CD4-positive, alpha-beta memory T cell (primary cell): ENCODE data around the gene TSG101. TPM values are rescaled to one million over a fixed set of nuclear protein-coding genes. Genes with fewer than 3 reads are reported as not detected.

Experiments
- CTCF ChIA-PET: fragments of 350-600 bp; sonication (Branson Sonifier 250); formaldehyde crosslinking; loops from one replicate; lab custom pipeline; 2021; ENCODE audit warnings: inconsistent platforms; ENCODE audit not compliant: partially characterized antibody; lab: Charles Lee
- POLR2A ChIA-PET: fragments of 350-600 bp; sonication (Branson Sonifier 250); formaldehyde crosslinking; loops from one replicate; lab custom pipeline; 2021; ENCODE audit not compliant: partially characterized antibody; lab: Charles Lee
- DNase-seq, 5 donors: peaks; one replicate each; pipeline versions ENCODE4 v3.0.0 to v3.0.0-alpha.2; 2020 to 2022; ENCODE audit warnings: mixed read lengths in 1 of 5
- H3K27ac ChIP-seq: one replicate; pipeline ENCODE4 v1.7.0; 2013; ENCODE audit warnings: low read depth, low read length
- H3K27me3 ChIP-seq: 2 replicates; pipeline ENCODE4 v1.7.0; 2013; ENCODE audit warnings: mild to moderate bottlenecking, low read length, moderate library complexity; ENCODE audit not compliant: insufficient read depth
- H3K36me3 ChIP-seq: 2 replicates; pipeline ENCODE4 v1.7.0; 2013; ENCODE audit warnings: mild to moderate bottlenecking, low read length, moderate library complexity; ENCODE audit not compliant: insufficient read depth
- H3K4me1 ChIP-seq: 2 replicates; pipeline ENCODE4 v1.7.0; 2013; ENCODE audit warnings: mild to moderate bottlenecking, low read length, moderate library complexity; ENCODE audit not compliant: insufficient read depth
- H3K4me3 ChIP-seq, 2 donors: one replicate each; pipeline ENCODE4 v1.7.0; 2013; ENCODE audit warnings: low read length in 2 of 2, mild to moderate bottlenecking in 1 of 2
- H3K9me3 ChIP-seq, 2 donors: one replicate each; pipeline ENCODE4 v1.7.0; 2013; ENCODE audit warnings: low read length in 2 of 2, control low read depth in 1 of 2; ENCODE audit not compliant: control insufficient read depth in 1 of 2
- H3K27ac Mint-ChIP-seq, 7 donors: one replicate each; pipeline ENCODE4 v1.8.0; 2020 to 2021; ENCODE audit warnings: mixed read lengths in 7 of 7, mild to moderate bottlenecking in 6 of 7, inconsistent platforms in 3 of 7, moderate library complexity in 3 of 7
- H3K27me3 Mint-ChIP-seq, 2 donors: one replicate each; pipeline ENCODE4 v1.8.0; 2020 to 2021; ENCODE audit warnings: mixed read lengths in 2 of 2
- H3K36me3 Mint-ChIP-seq, 2 donors: one replicate each; pipeline ENCODE4 v1.8.0; 2020 to 2021; ENCODE audit warnings: mixed read lengths in 2 of 2, inconsistent platforms in 1 of 2, mild to moderate bottlenecking in 1 of 2
- H3K4me1 Mint-ChIP-seq, 4 donors: one replicate each; pipeline ENCODE4 v1.8.0; 2020 to 2021; ENCODE audit warnings: mixed read lengths in 4 of 4, mild to moderate bottlenecking in 1 of 4
- H3K4me3 Mint-ChIP-seq, 8 donors: one replicate each; pipeline ENCODE4 v1.8.0; 2020 to 2021; ENCODE audit warnings: mixed read lengths in 8 of 8, mild to moderate bottlenecking in 7 of 8, moderate library complexity in 6 of 8, inconsistent platforms in 3 of 8
- H3K9me3 Mint-ChIP-seq, 8 donors: one replicate each; pipeline ENCODE4 v1.8.0; 2020 to 2021; ENCODE audit warnings: mixed read lengths in 8 of 8, mild to moderate bottlenecking in 5 of 8, inconsistent platforms in 3 of 8, moderate library complexity in 1 of 8
- intact Hi-C: fragments of 100-400 bp; cut with micrococcal nuclease; formaldehyde crosslinking; loops from one replicate; pipeline ENCODE4 v1.15.1; 2023
- polyA plus RNA-seq, 2 donors: library from polyadenylated mRNA; unstranded; fragments of 300-500 nt; fragmentation: Illumina TruSeq; gene quantifications; one replicate each; pipeline ENCODE4 v1.2.3, GENCODE V29; 2021
- total RNA-seq, 2 experiments: library from RNA; stranded (reverse); gene quantifications; one replicate each; pipeline ENCODE4 v1.2.3, GENCODE V29; 2021

The TSG101 gene
- total and polyA plus RNA-seq, 4 experiments from 2014 or later = 40.0 to 64.2 (median 50.3) TPM

GRCh38 chr11:18468059-18468458 is 58.7 kb downstream of the TSG101 start:
- H3K36me3 ChIP-seq = no peaks in the 10 kb centered on the region
- Mint-ChIP-seq H3K9me3 (peaks cover 0 to 2% (median 0%) of the 10 kb centered on the region in 8 donors), H3K27ac (peak overlapping the region in 1 of 7 donors; percentile 75), H3K4me3 (no peak overlapping the region), H3K4me1 (peaks cover 0 to 1% (median 0%) of the 10 kb centered on the region in 4 donors), H3K27me3 (no peaks in the 10 kb centered on the region), H3K36me3 (peaks cover 0 to 6% of the 10 kb centered on the region in 2 donors)
- no peaks in the 10 kb centered on the region for H3K4me1 ChIP-seq
- ChIA-PET CTCF (no interaction called here), POLR2A (no interaction called here)
- H3K27me3 ChIP-seq = no peaks in the 10 kb centered on the region
- no peak overlapping the region for H3K4me3 ChIP-seq
- no peak overlapping the region for H3K27ac ChIP-seq
- intact Hi-C loops = no loop called here
- no peak for DNase-seq
- H3K9me3 ChIP-seq = no peaks in the 10 kb centered on the region

GRCh38 chr11:18466402-18466801 is 60.3 kb downstream of the TSG101 start:
- Histone ChIP-seq H3K27me3 (no peaks in the 10 kb centered on the region), H3K4me1 (no peaks in the 10 kb centered on the region), H3K36me3 (no peaks in the 10 kb centered on the region), H3K9me3 (no peaks in the 10 kb centered on the region), H3K27ac (no peak overlapping the region), H3K4me3 (no peak overlapping the region)
- Mint-ChIP-seq H3K27me3 (no peaks in the 10 kb centered on the region), H3K9me3 (peaks cover 0 to 2% (median 0%) of the 10 kb centered on the region in 8 donors), H3K4me1 (peaks cover 0 to 1% (median 0%) of the 10 kb centered on the region in 4 donors), H3K4me3 (no peak overlapping the region), H3K27ac (peak overlapping the region in 1 of 7 donors; percentile 5), H3K36me3 (peaks cover 0 to 2% of the 10 kb centered on the region in 2 donors)
- ChIA-PET CTCF (interaction anchor here (1.2 kb wide), 1 partner anchor 300 kb away, joined by 3 read pairs; no protein-coding TSS in a partner anchor), POLR2A (no interaction called here)
- intact Hi-C loops = no loop called here
- DNase-seq = no peak

- no peak for DNase-seq
- Histone ChIP-seq H3K4me1 (no peaks in the 10 kb centered on the region), H3K27me3 (no peaks in the 10 kb centered on the region), H3K36me3 (no peaks in the 10 kb centered on the region), H3K9me3 (no peaks in the 10 kb centered on the region), H3K4me3 (no peak overlapping the region), H3K27ac (no peak overlapping the region)
- H3K4me1 Mint-ChIP-seq = peaks cover 0 to 1% (median 0%) of the 10 kb centered on the region in 4 donors
- H3K27ac Mint-ChIP-seq = no peak overlapping the region
- H3K4me3 Mint-ChIP-seq = no peak overlapping the region
- no peaks in the 10 kb centered on the region for H3K36me3 Mint-ChIP-seq
- no peaks in the 10 kb centered on the region for H3K27me3 Mint-ChIP-seq
- intact Hi-C loops = no loop called here
- H3K9me3 Mint-ChIP-seq = no peaks in the 10 kb centered on the region
- POLR2A ChIA-PET = no interaction called here
- CTCF ChIA-PET = interaction anchor here (1.6 kb wide), 1 partner anchor 46 kb away, joined by 3 read pairs; no protein-coding TSS in a partner anchor
Measured at GRCh38 chr11:18463439-18463838, 63.3 kb downstream of the TSG101 start.

GRCh38 chr11:18461909-18462308 is 64.8 kb downstream of the TSG101 start:
- no peak overlapping the region for H3K4me3 Mint-ChIP-seq
- no peaks in the 10 kb centered on the region for H3K36me3 ChIP-seq
- intact Hi-C loops = no loop called here
- CTCF ChIA-PET = interaction anchor here (1.6 kb wide), 1 partner anchor 47 kb away, joined by 3 read pairs; no protein-coding TSS in a partner anchor
- H3K36me3 Mint-ChIP-seq = no peaks in the 10 kb centered on the region
- peaks cover 0 to 1% of the 10 kb centered on the region in 2 donors for H3K27me3 Mint-ChIP-seq
- no peaks in the 10 kb centered on the region for H3K4me1 ChIP-seq
- peaks cover 0 to 1% (median 0%) of the 10 kb centered on the region in 4 donors for H3K4me1 Mint-ChIP-seq
- no peak overlapping the region for H3K27ac Mint-ChIP-seq
- no peak overlapping the region for H3K4me3 ChIP-seq
- POLR2A ChIA-PET = no interaction called here
- no peak for DNase-seq
- no peak overlapping the region for H3K27ac ChIP-seq
- H3K27me3 ChIP-seq = no peaks in the 10 kb centered on the region
- H3K9me3 ChIP-seq = no peaks in the 10 kb centered on the region
- no peaks in the 10 kb centered on the region for H3K9me3 Mint-ChIP-seq

GRCh38 chr11:18459634-18460033 is 67.1 kb downstream of the TSG101 start:
- intact Hi-C loops = no loop called here
- no peak overlapping the region for H3K4me3 Mint-ChIP-seq
- H3K4me1 ChIP-seq = no peaks in the 10 kb centered on the region
- DNase-seq = no peak
- no peaks in the 10 kb centered on the region for H3K27me3 ChIP-seq
- no peaks in the 10 kb centered on the region for H3K9me3 ChIP-seq
- H3K36me3 ChIP-seq = no peaks in the 10 kb centered on the region
- no peak overlapping the region for H3K27ac Mint-ChIP-seq
- peaks cover 0 to 3% (median 0%) of the 10 kb centered on the region in 4 donors for H3K4me1 Mint-ChIP-seq
- H3K4me3 ChIP-seq = no peak overlapping the region
- ChIA-PET POLR2A (no interaction called here), CTCF (no interaction called here)
- H3K27ac ChIP-seq = no peak overlapping the region
- H3K9me3 Mint-ChIP-seq = peaks cover 0 to 2% (median 0%) of the 10 kb centered on the region in 8 donors
- no peaks in the 10 kb centered on the region for H3K36me3 Mint-ChIP-seq
- peaks cover 1 to 2% of the 10 kb centered on the region in 2 donors for H3K27me3 Mint-ChIP-seq

- Histone ChIP-seq H3K27ac (no peak overlapping the region), H3K4me3 (no peak overlapping the region), H3K27me3 (no peaks in the 10 kb centered on the region), H3K36me3 (no peaks in the 10 kb centered on the region), H3K4me1 (no peaks in the 10 kb centered on the region), H3K9me3 (no peaks in the 10 kb centered on the region)
- POLR2A ChIA-PET = no interaction called here
- Mint-ChIP-seq H3K9me3 (peaks cover 0 to 2% (median 0%) of the 10 kb centered on the region in 8 donors), H3K36me3 (no peaks in the 10 kb centered on the region), H3K27ac (no peak overlapping the region), H3K4me3 (no peak overlapping the region), H3K4me1 (peaks cover 0 to 1% (median 0%) of the 10 kb centered on the region in 4 donors), H3K27me3 (peaks cover 1 to 2% of the 10 kb centered on the region in 2 donors)
- CTCF ChIA-PET = no interaction called here
- DNase-seq = no peak
- intact Hi-C loops = no loop called here
Measured at GRCh38 chr11:18457450-18457849, 69.3 kb downstream of the TSG101 start.

- H3K4me3 ChIP-seq = no peak within 1 kb of the TSS
- Mint-ChIP-seq H3K4me3 (peak within 1 kb of the TSS in 1 of 8 donors; percentile 77), H3K4me1 (peaks cover 0 to 1% (median 0%) of the 10 kb centered on the region in 4 donors), H3K27me3 (peaks cover 1 to 2% of the 10 kb centered on the region in 2 donors), H3K9me3 (peaks cover 0 to 2% (median 0%) of the 10 kb centered on the region in 8 donors), H3K27ac (no peak within 1 kb of the TSS), H3K36me3 (no peaks in the 10 kb centered on the region)
- no peaks in the 10 kb centered on the region for H3K27me3 ChIP-seq
- peak in 2 of 5 donors; percentile 1 to 5 for DNase-seq
- H3K27ac ChIP-seq = no peak within 1 kb of the TSS
- no peaks in the 10 kb centered on the region for H3K36me3 ChIP-seq
- no peaks in the 10 kb centered on the region for H3K9me3 ChIP-seq
- H3K4me1 ChIP-seq = no peaks in the 10 kb centered on the region
- intact Hi-C loops = no loop called here
- ChIA-PET CTCF (interaction anchor here (0.8 kb wide), 1 partner anchor 194 kb away, joined by 3 read pairs; no protein-coding TSS in a partner anchor), POLR2A (no interaction called here)
Measured at GRCh38 chr11:18455686-18456372, 70.9 kb downstream of the TSG101 start, which contains the start of gene LDHAL6A. Gene LDHAL6A, plus strand, starts transcription at chr11:18455856. Its CDS starts 825 bp downstream, at chr11:18456681.
